HG03457 (cell line): ENCODE results near the gene TMEM132A.

Experiments used
- ATAC-seq: cut with Tn5 transposase; IDR thresholded peaks from one replicate; pipeline ENCODE4 v1.9.1; 2021; ENCODE audit warnings: moderate number of reproducible peaks; ENCODE audit not compliant: unreplicated experiment

Gene TMEM132A

GRCh38 chr11:60984149-60984548 lies 59.9 kb downstream of the TMEM132A start:
- no peak for ATAC-seq

GRCh38 chr11:60984636-60985035 lies 60.4 kb downstream of the TMEM132A start:
- no peak for ATAC-seq

GRCh38 chr11:60985501-60985900 lies 61.2 kb downstream of the TMEM132A start:
- no peak for ATAC-seq

GRCh38 chr11:60985991-60986915 lies 62.0 kb downstream of the TMEM132A start:
- no peak for ATAC-seq
